K562 (cell line): ENCODE data around the gene KRT77. TPM values are rescaled to one million over a fixed set of nuclear protein-coding genes. Genes with fewer than 3 reads are reported as not detected.

Experiments
- ARID4B ChIP-seq: sonication (generic); formaldehyde crosslinking; IDR thresholded peaks from 2 replicates; pipeline ENCODE4 v1.8.0; 2022; ENCODE audit warnings: mild to moderate bottlenecking, missing genetic modification reagents
- C11orf30 ChIP-seq: fragments of 450-650 bp; IDR thresholded peaks from 2 replicates; pipeline ENCODE4 v1.6.1; 2016; ENCODE audit warnings: low read depth, mild to moderate bottlenecking
- CBX1 ChIP-seq: sonication (generic); IDR thresholded peaks from 2 replicates; pipeline ENCODE4 v1.6.1; 2016; ENCODE audit warnings: antibody characterized with exemption, low read depth, mild to moderate bottlenecking
- CBX5 ChIP-seq: IDR thresholded peaks from 2 replicates; pipeline ENCODE4 v1.6.1; 2014; ENCODE audit warnings: low read depth, borderline replicate concordance
- CREM ChIP-seq: IDR thresholded peaks from 2 replicates; pipeline ENCODE4 v1.6.1; 2014; ENCODE audit warnings: antibody characterized with exemption, low read depth
- E2F6 ChIP-seq, 2 experiments: IDR thresholded peaks; 2 replicates each; pipeline ENCODE4 v1.6.1; 2011; ENCODE audit warnings: borderline replicate concordance in 1 of 2, control low read depth in 1 of 2, low read depth in 1 of 2, low read length in 1 of 2, mild to moderate bottlenecking in 1 of 2, mixed read lengths in 1 of 2, moderate library complexity in 1 of 2; ENCODE audit not compliant: insufficient read depth in 1 of 2, insufficient read length in 1 of 2, poor library complexity in 1 of 2, severe bottlenecking in 1 of 2; ENCODE audit errors: extremely low read depth in 1 of 2
- EHMT2 ChIP-seq: fragments of 450-650 bp; IDR thresholded peaks from 2 replicates; pipeline ENCODE4 v1.6.1; 2018; ENCODE audit warnings: antibody characterized with exemption
- FOSL1 ChIP-seq: fragments of 200-800 bp; sonication (Bioruptor generic); conservative IDR thresholded peaks from 2 replicates; pipeline ENCODE4 v1.6.1; 2016; ENCODE audit warnings: missing genetic modification characterization, missing compliant biosample characterization
- GTF2F1 ChIP-seq: IDR thresholded peaks from 2 replicates; pipeline ENCODE4 v1.6.1; 2011; ENCODE audit warnings: low read depth, low read length, improper control_type of control experiment
- HDAC6 ChIP-seq: IDR thresholded peaks from 2 replicates; pipeline ENCODE4 v1.6.1; 2012; ENCODE audit warnings: low read depth, mild to moderate bottlenecking, control low read depth, inconsistent platforms, low read length, moderate library complexity
- KLF6 ChIP-seq: fragments of 250-450 bp; sonication (Bioruptor Pico); IDR thresholded peaks from 2 replicates; pipeline ENCODE4 v1.4.0; 2020; ENCODE audit warnings: mild to moderate bottlenecking, moderate library complexity, borderline replicate concordance
- NR1H2 ChIP-seq: sonication (generic); formaldehyde crosslinking; IDR thresholded peaks from 2 replicates; pipeline ENCODE4 v1.4.0; 2020; ENCODE audit warnings: mild to moderate bottlenecking, missing genetic modification reagents
- NR3C1 ChIP-seq: sonication (generic); formaldehyde crosslinking; IDR thresholded peaks from 2 replicates; pipeline ENCODE4 v1.8.1; 2022; ENCODE audit warnings: missing genetic modification reagents
- RBM17 ChIP-seq: fragments of 200-400 bp; formaldehyde crosslinking; IDR thresholded peaks from 2 replicates; pipeline ENCODE4 v1.6.1; 2017; ENCODE audit warnings: low read depth, mild to moderate bottlenecking, low read length, borderline replicate concordance
- RFX1 ChIP-seq: fragments of 450-650 bp; IDR thresholded peaks from 2 replicates; pipeline ENCODE4 v1.6.1; 2016; ENCODE audit warnings: mild to moderate bottlenecking, moderate library complexity
- SIN3A ChIP-seq, 2 experiments: fragments of 150-350 bp in 1 of 2; IDR thresholded peaks; 2 replicates each; pipeline ENCODE4 v1.6.1; 2011 to 2016; ENCODE audit warnings: borderline replicate concordance in 2 of 2, low read depth in 2 of 2, low read length in 2 of 2, mild to moderate bottlenecking in 2 of 2, moderate library complexity in 2 of 2; ENCODE audit not compliant: control insufficient read depth in 1 of 2
- STAT5B ChIP-seq: fragments of 250-450 bp; sonication (Bioruptor Pico); IDR thresholded peaks from 2 replicates; pipeline ENCODE4 v1.8.0; 2021; ENCODE audit warnings: mild to moderate bottlenecking, inconsistent platforms
- TAF1 ChIP-seq: IDR thresholded peaks from 2 replicates; pipeline ENCODE4 v1.6.1; 2011; ENCODE audit warnings: mild to moderate bottlenecking, low read length, moderate library complexity; ENCODE audit not compliant: insufficient read depth, control insufficient read depth, severe bottlenecking; ENCODE audit errors: extremely low read depth
- ZNF444 ChIP-seq: fragments of 250-450 bp; sonication (Bioruptor Pico); IDR thresholded peaks from 2 replicates; pipeline ENCODE4 v1.4.0; 2020; ENCODE audit warnings: mild to moderate bottlenecking, moderate library complexity
- ZNF75A ChIP-seq: fragments of 450-650 bp; formaldehyde crosslinking; IDR thresholded peaks from 2 replicates; pipeline ENCODE4 v1.4.0; 2020; ENCODE audit warnings: mild to moderate bottlenecking
- polyA plus RNA-seq, 8 experiments: library from polyadenylated mRNA; depleted of rRNA in 4 of 8; stranded (reverse) in 5 of 8; unstranded in 3 of 8; fragments of >200 nt; fragmentation: Nextera tagmentation in 2 of 8; fragmentation: Illumina TruSeq in 1 of 8; extraction: Ambion mirVana in 2 of 8; extraction: Trizol in 1 of 8; gene quantifications; 2 replicates each; pipeline versions ENCODE4 v1.2.1 to v1.2.3, GENCODE V29; 2011 to 2014; ENCODE audit warnings: inconsistent platforms in 1 of 8, missing spikeins in 1 of 8
- total RNA-seq, 7 experiments: library from RNA; depleted of rRNA in 6 of 7; stranded (reverse); fragments of >200 nt in 6 of 7; fragmentation: Illumina TruSeq in 2 of 7; extraction: Trizol in 2 of 7; gene quantifications; 2 replicates each; pipeline versions ENCODE4 v1.2.1 to v1.2.3, GENCODE V29; 2011 to 2021; ENCODE audit warnings: low replicate concordance in 1 of 7
- TF ChIP-seq, protein P1 (sequence below): fragments of 250-450 bp; sonication (Bioruptor Pico); IDR thresholded peaks from 2 replicates; pipeline ENCODE4 v1.8.0; 2021; ENCODE audit warnings: moderate library complexity, mild to moderate bottlenecking, inconsistent platforms

The KRT77 gene
- total and polyA plus RNA-seq, 9 of the 15 experiments (the other 6 are each of a cell fraction or from before 2014, with no cell fraction given) = not detected

- TF ChIP-seq HDAC6 (no peak), GTF2F1 (no peak), TAF1 (no peak), KLF6 (CRISPR knock-in tag) (peak; percentile 79), RFX1 (no peak), FOSL1 (peak; percentile 85), ZNF75A (CRISPR knock-in tag) (no peak; the same call in 1 of the 2 replicates), E2F6 (IDR thresholded peaks at IDR 0.05; ENCODE audit: borderline replicate concordance in 1 of 2, extremely low read depth in 1 of 2, insufficient read depth in 1 of 2, insufficient read length in 1 of 2, low read depth in 1 of 2, low read length in 1 of 2, poor library complexity in 1 of 2, severe bottlenecking in 1 of 2) (peak in 1 of 2 experiments; percentile 64), CBX1 (no peak), STAT5B (CRISPR knock-in tag) (no peak), NR3C1 (CRISPR knock-in tag) (no peak), EHMT2 (peak; percentile 92), CREM (peak; percentile 92), NR1H2 (CRISPR knock-in tag) (no peak), SIN3A (IDR thresholded peaks at IDR 0.05; ENCODE audit: borderline replicate concordance in 2 of 2, control insufficient read depth in 1 of 2, low read depth in 2 of 2, low read length in 2 of 2) (no peak), C11orf30 (no peak), CBX5 (no peak), ZNF444 (CRISPR knock-in tag) (0 out of 2 replicates have a peak, but pooled peaks have one; percentile 6), RBM17 (no peak), ARID4B (no peak)
- TF ChIP-seq, protein P1, sequence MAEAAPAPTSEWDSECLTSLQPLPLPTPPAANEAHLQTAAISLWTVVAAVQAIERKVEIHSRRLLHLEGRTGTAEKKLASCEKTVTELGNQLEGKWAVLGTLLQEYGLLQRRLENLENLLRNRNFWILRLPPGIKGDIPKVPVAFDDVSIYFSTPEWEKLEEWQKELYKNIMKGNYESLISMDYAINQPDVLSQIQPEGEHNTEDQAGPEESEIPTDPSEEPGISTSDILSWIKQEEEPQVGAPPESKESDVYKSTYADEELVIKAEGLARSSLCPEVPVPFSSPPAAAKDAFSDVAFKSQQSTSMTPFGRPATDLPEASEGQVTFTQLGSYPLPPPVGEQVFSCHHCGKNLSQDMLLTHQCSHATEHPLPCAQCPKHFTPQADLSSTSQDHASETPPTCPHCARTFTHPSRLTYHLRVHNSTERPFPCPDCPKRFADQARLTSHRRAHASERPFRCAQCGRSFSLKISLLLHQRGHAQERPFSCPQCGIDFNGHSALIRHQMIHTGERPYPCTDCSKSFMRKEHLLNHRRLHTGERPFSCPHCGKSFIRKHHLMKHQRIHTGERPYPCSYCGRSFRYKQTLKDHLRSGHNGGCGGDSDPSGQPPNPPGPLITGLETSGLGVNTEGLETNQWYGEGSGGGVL (CRISPR knock-in tag) = no peak
Observed at GRCh38 chr12:52662093-52662917, 41.0 kb downstream of the KRT77 start (continued).
